Stimulated activated naive B cell treated with anti-CD40 and anti-IgM and Interleukin-4, amounts not matched to agents 10 μg/mL and 1 μg/mL and 100 μg/mL, for 72 hours (primary cell): ENCODE data around the gene TRPM3.
"Not testable (repeated sequence)": the region's sequence is repeated elsewhere in the genome, so short reads cannot be mapped to it uniquely, and the experiment has no call there.

Experiments used
- ATAC-seq, 2 donors: fragments of 150-1000 bp; cut with Tn5 transposase; replicated peaks; 2 replicates each; pipeline ENCODE4 v1.10.0; 2021; ENCODE audit warnings: moderate library complexity in 1 of 2
- DNase-seq: peaks from one replicate; pipeline ENCODE4 v3.0.0; 2021
- H3K27ac Mint-ChIP-seq: one replicate; pipeline ENCODE4 v1.8.0; 2022; ENCODE audit warnings: mild to moderate bottlenecking, mixed read lengths
- H3K27me3 Mint-ChIP-seq, 2 donors: one replicate each; pipeline ENCODE4 v1.8.0; 2022; ENCODE audit warnings: mixed read lengths in 2 of 2
- H3K36me3 Mint-ChIP-seq, 2 donors: one replicate each; pipeline ENCODE4 v1.8.0; 2022; ENCODE audit warnings: mixed read lengths in 2 of 2, mild to moderate bottlenecking in 1 of 2
- H3K4me1 Mint-ChIP-seq, 2 donors: one replicate each; pipeline ENCODE4 v1.8.0; 2022; ENCODE audit warnings: mixed read lengths in 2 of 2, mild to moderate bottlenecking in 1 of 2
- H3K4me3 Mint-ChIP-seq, 2 donors: one replicate each; pipeline ENCODE4 v1.8.0; 2022; ENCODE audit warnings: mild to moderate bottlenecking in 2 of 2, mixed read lengths in 2 of 2, moderate library complexity in 1 of 2
- H3K9me3 Mint-ChIP-seq, 2 donors: one replicate each; pipeline ENCODE4 v1.8.0; 2022; ENCODE audit warnings: mixed read lengths in 2 of 2, mild to moderate bottlenecking in 1 of 2

TRPM3 gene

GRCh38 chr9:70773579-70773978, 347.8 kb downstream of the TRPM3 start:
- no peaks in the 10 kb centered on the region for H3K4me1 Mint-ChIP-seq
- H3K36me3 Mint-ChIP-seq: no peaks in the 10 kb centered on the region
- no peak overlapping the region for H3K4me3 Mint-ChIP-seq
- H3K9me3 Mint-ChIP-seq: no peaks in the 10 kb centered on the region
- no peak for ATAC-seq
- no peak overlapping the region for H3K27ac Mint-ChIP-seq
- peaks cover 0 to 5% of the 10 kb centered on the region in 2 donors for H3K27me3 Mint-ChIP-seq
- DNase-seq: no peak

GRCh38 chr9:70772601-70773000, 348.8 kb downstream of the TRPM3 start:
- Mint-ChIP-seq H3K27ac (no peak overlapping the region), H3K9me3 (no peaks in the 10 kb centered on the region), H3K27me3 (peaks cover 0 to 5% of the 10 kb centered on the region in 2 donors), H3K4me3 (no peak overlapping the region), H3K36me3 (no peaks in the 10 kb centered on the region), H3K4me1 (no peaks in the 10 kb centered on the region)
- DNase-seq (no peak), ATAC-seq (no peak)

DNA sequence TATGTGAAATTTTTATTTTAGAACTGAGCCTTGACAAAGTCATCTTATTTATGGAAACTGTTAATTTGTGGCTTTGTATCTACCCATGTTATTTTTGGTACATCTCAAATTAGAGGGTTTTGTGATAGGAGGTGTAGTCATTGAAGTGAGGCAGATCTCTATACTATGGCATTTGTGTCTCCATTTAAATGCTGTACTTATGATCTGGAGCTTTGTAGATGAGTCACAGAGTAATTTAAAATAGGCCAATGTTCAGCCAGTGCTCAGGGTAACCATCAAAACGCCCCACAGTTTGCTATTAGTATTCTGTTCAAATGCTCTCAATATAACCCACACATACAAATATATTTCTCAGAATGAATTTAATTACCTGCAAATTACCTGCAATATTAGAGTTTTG, 355.5 kb downstream of the TRPM3 start:
- no peaks in the 10 kb centered on the region for H3K4me1 Mint-ChIP-seq
- H3K36me3 Mint-ChIP-seq: no peaks in the 10 kb centered on the region
- H3K27ac Mint-ChIP-seq: no peak overlapping the region
- no peaks in the 10 kb centered on the region for H3K27me3 Mint-ChIP-seq
- no peak for DNase-seq
- no peak for ATAC-seq
- H3K4me3 Mint-ChIP-seq: no peak overlapping the region
- no peaks in the 10 kb centered on the region for H3K9me3 Mint-ChIP-seq

DNA sequence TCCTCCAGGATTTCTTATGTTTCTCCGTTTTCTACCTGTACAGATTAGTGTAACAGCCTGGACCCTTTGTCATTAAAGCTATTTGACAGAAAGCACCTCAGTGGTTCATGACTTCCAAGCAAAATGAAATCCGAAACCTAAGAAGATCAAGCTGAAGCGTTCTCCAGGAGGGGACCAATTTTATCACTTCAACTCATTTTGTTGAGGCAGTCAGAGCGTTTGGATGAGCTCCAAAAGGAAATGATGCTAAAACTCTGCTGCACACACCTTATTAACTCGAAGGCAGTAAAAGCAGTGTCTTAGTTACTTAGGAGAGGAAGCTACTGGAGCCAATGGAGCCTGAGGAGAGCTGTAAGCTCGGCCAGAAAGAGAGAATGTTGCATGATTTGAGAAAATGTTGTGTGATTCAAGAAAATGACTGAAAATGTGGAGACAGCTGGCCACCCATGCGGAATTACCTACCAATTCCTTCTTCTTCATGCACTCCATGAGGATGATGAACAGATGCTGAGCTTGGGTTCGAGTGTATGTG, 360.2 kb downstream of the TRPM3 start:
- Mint-ChIP-seq H3K27me3 (peaks cover 0 to 8% of the 10 kb centered on the region in 2 donors), H3K4me1 (no peaks in the 10 kb centered on the region), H3K4me3 (no peak overlapping the region), H3K36me3 (no peaks in the 10 kb centered on the region), H3K9me3 (peaks cover 0 to 9% of the 10 kb centered on the region in 2 donors), H3K27ac (no peak overlapping the region)
- DNase-seq (no peak), ATAC-seq (no peak)

- ATAC-seq (no peak), DNase-seq (no peak)
- H3K27me3 Mint-ChIP-seq: peaks cover 0 to 14% of the 10 kb centered on the region in 2 donors
- no peak overlapping the region for H3K27ac Mint-ChIP-seq
- H3K4me1 Mint-ChIP-seq: no peaks in the 10 kb centered on the region
- H3K4me3 Mint-ChIP-seq: no peak overlapping the region
- H3K9me3 Mint-ChIP-seq: peaks cover 0 to 9% of the 10 kb centered on the region in 2 donors
- H3K36me3 Mint-ChIP-seq: no peaks in the 10 kb centered on the region
Observed at GRCh38 chr9:70760228-70760627, 361.2 kb downstream of the TRPM3 start.

DNA sequence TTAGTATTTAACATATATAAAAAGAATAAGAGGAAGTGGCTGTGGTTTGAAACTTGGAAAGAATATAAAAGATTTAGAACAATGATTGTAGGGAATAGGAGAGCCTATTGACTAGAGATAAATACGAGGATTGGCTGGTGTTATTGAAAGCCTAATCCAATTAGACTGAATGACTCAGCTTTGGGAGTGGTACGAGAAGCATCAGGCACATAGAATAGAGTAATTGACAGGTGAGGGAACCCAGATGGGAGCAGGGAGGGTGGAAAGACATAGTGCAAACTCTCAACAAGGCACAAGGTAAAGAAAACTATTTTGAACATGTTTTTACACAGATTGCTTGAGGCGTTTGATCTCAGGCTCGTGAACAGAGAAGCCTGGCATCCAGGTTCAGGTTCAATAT, 368.1 kb downstream of the TRPM3 start:
- no peak overlapping the region for H3K4me3 Mint-ChIP-seq
- no peaks in the 10 kb centered on the region for H3K4me1 Mint-ChIP-seq
- no peak for ATAC-seq
- H3K27me3 Mint-ChIP-seq: peaks cover 0 to 20% of the 10 kb centered on the region in 2 donors
- DNase-seq: no peak
- peaks cover 4 to 11% of the 10 kb centered on the region in 2 donors for H3K9me3 Mint-ChIP-seq
- no peak overlapping the region for H3K27ac Mint-ChIP-seq
- H3K36me3 Mint-ChIP-seq: no peaks in the 10 kb centered on the region

DNA sequence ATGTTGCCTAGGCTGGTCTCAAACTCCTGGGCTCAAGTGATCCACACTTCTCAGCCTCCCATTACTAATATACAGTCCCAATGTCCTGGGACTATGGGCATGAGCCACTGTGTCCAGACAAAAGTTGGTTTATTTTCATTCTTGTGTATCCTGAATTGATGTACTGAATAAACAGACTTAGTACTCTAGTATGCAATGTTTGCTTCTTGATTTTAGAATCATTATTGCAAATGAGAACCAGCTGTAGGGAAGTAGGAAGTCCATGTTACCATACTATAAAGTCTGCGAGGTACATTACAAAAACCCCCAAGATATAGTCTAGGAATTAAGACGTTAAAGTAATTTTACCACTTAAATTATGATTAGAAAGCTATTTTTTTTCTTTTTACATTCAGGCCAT, 372.4 kb downstream of the TRPM3 start:
- no peak overlapping the region for H3K4me3 Mint-ChIP-seq
- H3K27ac Mint-ChIP-seq: no peak overlapping the region
- H3K36me3 Mint-ChIP-seq: no peaks in the 10 kb centered on the region
- DNase-seq (no peak), ATAC-seq (no peak)
- H3K9me3 Mint-ChIP-seq: peaks cover 4% of the 10 kb centered on the region in 2 donors
- H3K4me1 Mint-ChIP-seq: no peaks in the 10 kb centered on the region
- H3K27me3 Mint-ChIP-seq: peaks cover 0 to 6% of the 10 kb centered on the region in 2 donors

DNA sequence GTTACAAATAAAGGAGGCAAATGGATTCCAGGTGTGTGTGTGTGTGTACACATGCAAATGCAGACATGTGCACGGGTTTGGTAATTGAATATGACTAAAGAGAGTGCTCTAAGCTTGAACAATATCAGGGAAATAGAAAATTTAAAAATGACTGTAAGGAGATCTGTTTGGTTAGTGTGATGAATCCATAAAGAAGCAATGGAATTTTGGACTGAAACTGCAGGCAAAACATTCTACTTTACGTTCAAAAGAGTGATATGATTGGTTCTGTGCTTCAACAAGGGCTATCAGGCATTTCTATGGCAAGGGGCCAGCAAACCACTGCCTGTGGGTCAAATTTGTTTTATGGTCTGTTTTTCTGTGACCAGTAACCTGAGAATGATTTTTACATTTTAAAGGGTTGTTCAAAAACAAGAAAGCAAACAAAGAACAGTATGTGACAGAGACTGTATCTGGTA, 374.1 kb downstream of the TRPM3 start:
- ATAC-seq (no peak), DNase-seq (no peak)
- H3K4me3 Mint-ChIP-seq: no peak overlapping the region
- no peak overlapping the region for H3K27ac Mint-ChIP-seq
- H3K27me3 Mint-ChIP-seq: peaks cover 0 to 6% of the 10 kb centered on the region in 2 donors
- H3K9me3 Mint-ChIP-seq: peaks cover 4% of the 10 kb centered on the region in 2 donors
- H3K36me3 Mint-ChIP-seq: no peaks in the 10 kb centered on the region
- no peaks in the 10 kb centered on the region for H3K4me1 Mint-ChIP-seq

DNA sequence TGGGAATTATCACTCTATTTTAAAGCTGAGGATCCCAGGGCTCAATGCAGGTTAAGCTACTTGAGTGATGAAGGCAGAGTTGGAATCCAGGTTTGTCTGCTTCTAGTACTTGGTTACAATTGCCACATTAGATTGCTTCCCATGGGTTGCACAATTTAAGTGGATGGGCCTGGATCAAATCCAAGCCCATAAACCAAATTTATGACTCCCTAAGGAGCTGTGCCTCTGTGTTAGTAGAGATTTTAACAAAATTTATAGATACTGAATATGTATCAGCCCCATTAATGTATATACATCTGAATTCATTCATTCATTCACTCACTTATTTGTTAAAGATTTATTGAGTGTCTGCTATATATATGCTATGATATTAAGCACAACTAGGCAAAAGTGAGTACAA, 374.7 kb downstream of the TRPM3 start:
- Mint-ChIP-seq H3K27me3 (peaks cover 0 to 4% of the 10 kb centered on the region in 2 donors), H3K9me3 (peaks cover 4% of the 10 kb centered on the region in 2 donors), H3K4me1 (no peaks in the 10 kb centered on the region), H3K27ac (no peak overlapping the region), H3K36me3 (no peaks in the 10 kb centered on the region), H3K4me3 (no peak overlapping the region)
- no peak for DNase-seq
- ATAC-seq: no peak

DNA sequence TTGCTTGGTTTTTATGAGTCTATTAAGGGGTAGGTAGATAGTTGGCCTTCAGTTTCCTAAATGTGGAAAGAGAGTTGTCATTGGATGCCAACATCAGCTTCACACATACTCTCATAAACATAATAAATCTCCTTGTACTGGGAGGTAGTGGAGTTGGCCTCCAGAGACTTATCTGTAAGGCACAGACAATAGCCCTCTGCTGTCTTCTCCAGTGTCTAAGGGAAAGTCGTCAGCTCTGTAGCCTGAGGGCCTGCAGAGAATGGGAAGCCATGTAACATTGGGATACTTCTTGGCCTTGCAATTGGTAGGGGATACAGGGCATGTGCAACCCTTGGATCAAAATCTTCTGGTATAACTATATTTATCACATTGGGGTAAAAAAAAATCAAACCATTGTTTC, 375.1 kb downstream of the TRPM3 start:
- no peaks in the 10 kb centered on the region for H3K36me3 Mint-ChIP-seq
- H3K27ac Mint-ChIP-seq: no peak overlapping the region
- H3K4me3 Mint-ChIP-seq: no peak overlapping the region
- no peaks in the 10 kb centered on the region for H3K4me1 Mint-ChIP-seq
- ATAC-seq (no peak), DNase-seq (no peak)
- H3K27me3 Mint-ChIP-seq: no peaks in the 10 kb centered on the region
- peaks cover under 1 to 4% of the 10 kb centered on the region in 2 donors for H3K9me3 Mint-ChIP-seq

DNA sequence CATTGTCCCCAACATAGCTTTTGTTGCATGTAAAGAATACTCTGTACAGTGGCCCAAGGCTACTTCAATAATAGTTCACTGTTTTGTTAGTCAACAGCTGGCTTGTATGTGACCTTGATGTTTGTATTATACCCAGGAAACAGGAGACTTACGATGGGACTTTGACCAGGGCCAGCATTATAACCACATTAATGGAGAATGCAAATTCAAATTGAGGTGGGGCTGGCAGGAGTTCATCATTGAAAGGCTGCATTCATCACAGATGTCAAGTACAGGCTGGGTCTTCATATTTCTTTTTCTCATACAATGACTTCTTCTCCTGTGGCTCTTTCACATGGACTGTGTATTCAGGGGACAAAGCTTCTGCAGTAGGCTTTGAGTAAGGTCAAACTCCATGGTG, 396.6 kb downstream of the TRPM3 start:
- H3K27ac Mint-ChIP-seq, H3K4me3 Mint-ChIP-seq, H3K36me3 Mint-ChIP-seq, H3K9me3 Mint-ChIP-seq, H3K4me1 Mint-ChIP-seq, ATAC-seq, H3K27me3 Mint-ChIP-seq, DNase-seq: not testable (repeated sequence)

DNA sequence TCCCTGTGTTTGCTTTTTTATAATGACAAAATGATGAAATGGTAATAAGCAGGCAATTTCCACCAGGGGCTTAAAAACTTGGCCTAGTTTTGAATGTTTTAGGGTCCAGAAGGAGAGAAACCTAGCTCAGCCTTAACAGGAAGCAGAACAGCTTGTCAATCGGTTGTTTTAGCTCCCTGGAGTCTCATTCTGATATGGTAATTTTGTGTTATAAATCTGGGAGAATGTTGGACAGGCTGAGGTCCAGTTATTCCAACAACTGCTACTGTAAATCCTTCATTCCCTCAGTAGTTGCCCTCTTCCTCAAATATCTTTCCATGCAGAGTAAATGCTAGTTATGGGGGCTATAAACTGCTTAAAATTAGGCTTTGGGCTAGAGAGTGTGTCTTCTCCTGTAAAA, 397.4 kb downstream of the TRPM3 start:
- not testable (repeated sequence) for ATAC-seq, DNase-seq, H3K36me3 Mint-ChIP-seq, H3K27ac Mint-ChIP-seq, H3K4me3 Mint-ChIP-seq, H3K4me1 Mint-ChIP-seq, H3K9me3 Mint-ChIP-seq, H3K27me3 Mint-ChIP-seq

GRCh38 chr9:70706797-70707196, 414.6 kb downstream of the TRPM3 start:
- not testable (repeated sequence) for H3K4me1 Mint-ChIP-seq

GRCh38 chr9:70701163-70701562, 420.3 kb downstream of the TRPM3 start:
- Mint-ChIP-seq H3K36me3 (no peaks in the 10 kb centered on the region), H3K9me3 (no peaks in the 10 kb centered on the region), H3K27ac (no peak overlapping the region), H3K27me3 (no peaks in the 10 kb centered on the region), H3K4me3 (no peak overlapping the region), H3K4me1 (no peaks in the 10 kb centered on the region)
- DNase-seq: no peak
- no peak for ATAC-seq

More at GRCh38 chr9:70706797-70707196, 414.6 kb downstream of the TRPM3 start:
- ATAC-seq, H3K9me3 Mint-ChIP-seq, H3K27me3 Mint-ChIP-seq, H3K4me3 Mint-ChIP-seq, DNase-seq, H3K36me3 Mint-ChIP-seq, H3K27ac Mint-ChIP-seq: not testable (repeated sequence)

DNA sequence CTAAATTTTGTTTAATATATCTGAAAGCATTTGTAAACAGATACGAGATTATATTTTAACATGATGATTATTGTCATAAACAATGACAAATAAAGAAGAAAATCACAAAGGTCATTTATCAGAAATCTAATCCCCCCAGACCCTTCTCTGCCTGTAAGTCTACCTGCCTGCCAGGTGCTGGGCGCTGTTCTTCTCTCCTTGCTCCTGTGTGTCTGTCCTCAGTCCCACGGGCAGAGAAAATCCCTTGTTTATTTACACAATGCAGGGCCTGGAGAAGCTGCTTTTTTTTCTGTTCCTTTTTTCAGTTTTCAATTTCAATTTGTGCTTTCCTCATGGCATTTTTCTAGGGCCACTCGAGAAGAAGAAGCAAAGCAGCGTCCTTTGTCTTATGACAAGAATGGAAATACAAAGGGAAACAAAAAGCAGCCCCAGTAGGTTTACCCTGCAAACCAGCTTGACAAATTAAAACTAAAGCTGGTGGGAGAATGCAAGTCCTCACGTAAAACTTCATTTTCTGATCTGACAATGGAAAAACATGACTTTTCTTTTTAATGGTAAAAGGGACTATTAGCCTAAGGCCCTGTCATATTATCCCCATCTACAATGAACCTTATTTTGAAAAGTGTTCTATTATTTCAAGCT, 424.6 kb downstream of the TRPM3 start:
- Mint-ChIP-seq H3K4me1 (no peaks in the 10 kb centered on the region), H3K27ac (no peak overlapping the region)
- no peak for ATAC-seq

More for the DNA sequence above, 424.6 kb downstream of the TRPM3 start:
- no peak overlapping the region for H3K4me3 Mint-ChIP-seq
- H3K9me3 Mint-ChIP-seq: no peaks in the 10 kb centered on the region
- no peak for DNase-seq
- H3K27me3 Mint-ChIP-seq: peaks cover 0 to 2% of the 10 kb centered on the region in 2 donors
- no peaks in the 10 kb centered on the region for H3K36me3 Mint-ChIP-seq
